Stromal cell of bone marrow (primary cell): ENCODE measurements around the gene ASB11.

Experiments
- DNase-seq: peaks from one replicate; pipeline ENCODE4 v3.0.0-alpha.2; 2012; ENCODE audit warnings: low read depth

The ASB11 gene

DNA sequence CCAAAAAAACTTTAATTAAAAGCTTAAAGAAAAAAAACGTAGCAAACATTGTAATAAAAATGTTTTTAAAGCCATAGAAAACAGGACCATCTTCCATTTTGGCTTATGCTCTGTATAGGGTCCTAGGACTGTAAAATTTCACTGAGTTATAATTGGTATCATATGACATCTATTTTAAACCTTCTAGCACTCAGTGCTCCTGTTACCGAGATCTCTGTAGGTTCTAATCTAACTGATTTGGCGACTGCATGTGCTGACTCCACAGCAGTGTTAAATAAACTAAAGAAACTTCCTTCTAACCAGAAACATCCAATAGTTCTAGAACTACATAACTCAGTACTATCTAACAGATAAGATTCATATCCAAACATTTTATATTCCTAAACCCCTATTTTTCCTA, at the start of gene ASB11:
Gene ASB11, minus strand, starts transcription at position 132 of the 400 bp plus-strand sequence. Its CDS starts 35 bp downstream, at position 97.
- DNase-seq = no peak

GRCh38 chrX:15359701-15360100, 44.3 kb upstream of the ASB11 start:
- DNase-seq = peak; percentile 54

GRCh38 chrX:15358533-15358932, 43.1 kb upstream of the ASB11 start:
- no peak for DNase-seq

DNA sequence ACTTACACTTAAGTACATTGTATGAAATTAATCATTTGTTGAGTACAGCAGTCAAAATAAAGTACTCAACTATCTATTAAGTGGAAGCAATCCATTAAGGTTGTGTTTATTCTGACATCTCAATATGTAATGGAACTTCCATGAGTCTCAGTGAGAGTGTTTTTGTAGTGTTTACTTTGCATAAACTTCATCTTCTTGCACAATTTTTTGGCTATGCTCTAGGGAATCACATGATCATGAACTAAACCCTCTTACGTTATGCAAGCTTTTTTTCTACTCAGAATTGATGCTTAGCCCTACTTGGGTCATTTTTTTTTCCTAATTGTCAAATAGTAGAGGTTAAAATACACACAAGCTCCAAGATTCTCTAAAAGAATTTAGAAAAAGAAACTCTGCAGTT, 41.0 kb upstream of the ASB11 start:
- DNase-seq = peak; percentile 80

DNA sequence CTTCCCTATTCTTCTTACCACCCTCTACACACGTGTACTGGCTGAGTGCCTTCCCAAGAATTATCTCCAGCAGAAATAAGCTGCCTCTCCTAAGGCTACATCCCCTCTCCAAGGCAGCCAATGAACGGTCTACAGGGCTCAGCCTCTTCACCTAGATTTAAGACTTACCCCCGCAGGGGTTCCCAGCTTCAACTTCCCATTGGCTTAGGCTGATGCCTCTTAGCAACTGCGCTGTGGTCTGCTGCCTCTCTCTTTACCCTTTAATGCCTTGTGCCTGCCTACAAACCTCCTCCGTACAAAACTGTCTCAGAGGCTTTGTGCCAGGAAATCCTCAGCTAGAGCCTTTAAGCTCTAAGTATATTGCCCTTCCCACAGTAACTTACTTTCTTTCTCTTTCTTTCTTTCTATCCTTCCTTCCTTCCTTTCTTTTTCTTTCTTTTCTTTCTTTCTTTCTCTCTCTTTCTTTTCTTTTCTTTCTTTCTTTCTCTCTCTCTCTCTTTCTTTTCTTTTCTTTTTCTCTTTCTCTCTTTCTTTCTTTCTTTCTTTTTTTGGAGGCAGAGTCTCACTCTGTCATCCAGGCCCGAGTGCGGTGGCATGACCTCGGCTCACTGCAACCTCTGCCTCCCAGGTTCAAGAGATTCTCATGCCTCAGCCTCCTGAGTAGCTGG, 35.0 kb upstream of the ASB11 start:
- DNase-seq = no peak

DNA sequence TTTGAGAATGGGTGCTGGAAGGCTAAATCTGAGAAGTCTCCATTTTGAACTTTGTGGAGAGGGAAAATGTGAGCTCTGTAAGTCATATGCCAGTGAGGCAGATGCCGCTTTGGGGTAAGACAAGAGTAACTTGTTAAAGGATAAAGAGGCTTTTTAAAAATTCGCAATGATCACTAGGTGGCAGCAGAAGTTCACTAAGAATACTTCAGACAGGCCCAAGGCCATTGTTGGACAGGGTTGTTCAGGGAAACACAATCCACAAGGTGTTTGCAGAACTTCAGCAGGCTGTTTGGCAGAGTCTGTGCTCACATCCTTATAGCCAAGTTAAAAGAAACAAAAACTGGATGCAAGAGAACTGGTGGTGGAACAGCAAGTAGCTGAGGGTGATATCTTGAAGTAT, 33.6 kb upstream of the ASB11 start:
- peak; percentile 39 for DNase-seq

GRCh38 chrX:15345976-15346375, 30.5 kb upstream of the ASB11 start:
- DNase-seq = no peak

DNA sequence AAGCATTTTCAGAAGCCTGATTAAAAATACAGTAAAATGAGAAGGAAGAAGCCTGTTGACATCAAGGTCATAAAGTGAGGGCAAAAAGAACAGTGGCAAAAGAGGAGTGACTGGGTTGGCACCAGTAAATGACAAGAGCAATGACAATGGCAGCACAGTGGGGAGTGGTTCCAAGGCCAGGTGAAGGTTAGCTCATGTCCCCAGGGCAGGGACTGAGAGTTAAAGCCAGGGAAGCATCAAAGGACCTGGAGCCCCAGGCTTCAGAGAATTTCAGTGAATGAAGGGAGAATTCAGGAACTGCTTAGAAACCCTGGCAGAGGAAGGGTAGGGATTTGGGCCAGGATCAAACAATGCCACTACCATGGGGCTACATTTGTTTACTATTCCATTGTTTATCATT, 28.7 kb upstream of the ASB11 start:
- DNase-seq = no peak

DNA sequence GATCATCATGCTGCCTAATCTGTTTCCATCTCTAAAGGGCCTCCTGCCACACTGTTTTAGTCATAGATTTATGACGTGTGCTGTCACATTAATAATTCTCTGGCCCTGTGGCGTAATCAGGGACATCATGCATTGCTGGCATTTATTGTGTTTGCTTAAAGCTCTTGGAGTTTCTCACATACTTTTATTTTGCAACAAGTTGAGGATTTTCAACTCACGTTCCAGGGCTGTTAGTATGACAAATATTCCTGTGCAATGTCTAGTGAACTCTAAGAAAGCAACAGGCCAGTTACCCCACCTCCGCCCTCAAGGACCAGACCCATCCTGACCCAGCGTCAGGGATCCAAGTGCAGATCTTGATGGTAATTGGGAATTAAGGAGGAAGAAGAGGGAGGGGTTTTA, 27.6 kb upstream of the ASB11 start:
- peak; percentile 28 for DNase-seq

- no peak for DNase-seq
Observed at GRCh38 chrX:15340867-15341266, 25.4 kb upstream of the ASB11 start.

GRCh38 chrX:15336023-15336413, 20.6 kb upstream of the ASB11 start:
- DNase-seq = peak; percentile 34

DNA sequence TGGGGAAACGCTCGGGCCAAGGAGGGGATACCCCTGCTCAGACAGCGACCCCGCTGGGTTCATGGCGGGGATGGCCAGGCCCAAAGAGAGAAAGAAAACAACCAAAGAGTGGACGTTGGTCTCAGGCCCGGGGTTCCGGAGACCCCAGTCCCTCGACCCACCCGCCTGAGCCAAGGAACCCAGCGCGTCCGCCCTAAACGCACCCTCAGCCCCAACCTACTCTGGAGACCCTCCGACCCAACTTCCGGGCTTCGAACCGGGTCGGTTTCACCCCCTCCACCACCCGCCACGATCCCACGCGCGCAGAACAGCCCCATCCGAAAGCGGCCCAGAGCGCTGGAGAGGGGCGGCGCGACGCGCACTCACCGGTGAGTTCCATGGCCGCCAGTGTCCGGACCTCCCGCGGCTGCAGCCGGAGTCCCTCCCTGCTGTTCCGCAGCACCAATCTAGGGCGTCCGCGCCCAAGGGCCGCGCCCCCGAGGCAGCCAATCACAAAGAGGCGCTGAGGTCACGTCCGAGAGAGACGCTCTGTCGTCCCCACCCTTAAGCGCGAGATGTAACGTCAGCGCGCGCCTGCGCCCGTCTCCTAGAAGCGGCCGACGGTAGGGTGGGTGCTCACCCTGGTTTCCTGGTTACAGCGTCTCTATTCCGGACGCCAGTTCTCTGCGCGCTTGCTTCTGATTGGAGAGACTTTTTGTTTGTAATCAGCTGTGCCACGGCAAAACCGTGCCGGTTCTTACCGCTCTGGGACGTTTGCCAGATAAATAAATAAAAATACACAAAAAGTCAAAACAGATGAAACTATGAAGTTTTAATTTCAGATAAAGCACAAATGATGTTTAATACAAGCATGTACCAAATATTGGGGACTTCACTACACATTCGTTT, 19.9 kb upstream of the ASB11 start, which contains the start of gene PIGA:
Gene PIGA, minus strand, starts transcription at position 389 of the 888 bp plus-strand sequence. CDS start 3,593 bp downstream, outside the sequence.
- peak; percentile 94 for DNase-seq

GRCh38 chrX:15334561-15334960, 19.1 kb upstream of the ASB11 start:
- DNase-seq = no peak

- DNase-seq = no peak
Observed at GRCh38 chrX:15328821-15329220, 13.4 kb upstream of the ASB11 start.

DNA sequence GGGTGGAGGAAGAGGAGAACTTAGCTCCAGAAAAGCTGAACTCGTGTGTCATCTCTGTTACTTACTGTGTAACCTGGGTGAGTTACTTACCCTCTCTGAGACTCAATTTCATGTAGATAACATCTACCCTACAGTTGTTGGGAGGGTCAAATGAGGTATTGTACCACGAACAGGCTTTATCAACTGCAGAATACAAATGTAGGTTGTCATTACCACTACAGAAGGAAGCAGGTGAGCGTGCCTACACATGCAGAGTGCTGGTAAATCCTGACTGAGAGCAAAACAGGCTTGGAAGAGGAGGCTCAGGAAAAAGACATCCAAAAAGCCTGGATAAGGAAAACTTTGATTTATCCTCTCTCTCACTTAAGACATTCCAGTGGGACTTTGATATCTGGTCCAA, 12.7 kb upstream of the ASB11 start:
- DNase-seq = no peak

DNA sequence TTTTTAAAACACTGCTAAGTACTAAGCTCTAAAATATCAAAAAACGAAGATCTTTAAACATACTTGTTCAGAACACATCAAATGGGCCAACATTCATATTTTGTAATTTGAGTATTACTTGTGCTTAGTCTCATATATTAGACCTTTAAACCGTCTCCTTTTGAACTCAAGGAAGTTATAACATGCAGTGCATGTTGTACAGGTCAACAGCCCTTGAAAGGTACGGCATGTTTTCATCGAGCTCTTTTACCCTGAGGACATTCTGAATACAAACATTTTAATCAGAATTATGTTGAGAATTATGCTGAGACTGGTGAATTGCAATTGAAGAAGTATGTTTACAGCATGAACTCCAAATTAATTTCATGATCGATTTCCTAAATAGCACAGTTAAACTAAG, 7.0 kb upstream of the ASB11 start:
- DNase-seq = no peak

DNA sequence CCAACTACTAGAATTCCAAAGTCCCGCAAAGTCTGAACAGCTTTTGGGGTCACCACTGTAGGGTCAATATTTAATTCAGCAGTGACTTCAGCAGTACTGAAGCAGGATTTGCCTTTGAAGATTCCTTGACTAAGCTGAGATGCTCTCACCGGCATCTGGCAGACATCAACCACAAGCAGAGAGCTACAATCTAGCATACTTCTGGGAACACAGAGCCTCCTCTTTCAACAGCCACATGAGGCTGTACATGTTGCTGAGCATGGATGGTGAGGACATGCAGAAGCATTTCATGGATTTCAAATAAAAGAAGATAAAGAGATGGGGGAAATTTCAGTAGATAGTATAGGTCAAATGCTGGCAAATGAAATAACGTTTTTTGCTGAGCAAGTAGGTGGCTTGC, 6.6 kb upstream of the ASB11 start:
- no peak for DNase-seq

GRCh38 chrX:15321447-15321846, 6.0 kb upstream of the ASB11 start:
- DNase-seq = no peak

DNA sequence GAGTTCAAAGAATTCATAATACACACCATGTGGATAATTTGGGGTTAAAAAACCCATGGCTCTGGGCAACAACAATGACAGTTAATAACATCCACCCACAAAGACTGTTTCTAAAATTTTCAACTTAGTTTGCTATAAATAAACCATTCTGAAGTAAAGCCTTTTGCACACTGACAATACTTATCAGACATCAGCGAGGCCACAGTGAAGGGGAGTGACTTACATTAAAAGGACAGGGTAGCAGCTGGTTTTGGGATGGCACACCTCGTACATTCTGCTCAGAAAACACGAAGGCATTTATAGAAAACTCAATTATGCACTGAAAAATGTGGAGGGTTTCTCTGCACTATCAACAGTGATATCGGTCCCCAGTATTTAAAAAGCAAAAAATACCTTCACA, 4.9 kb upstream of the ASB11 start:
- DNase-seq = no peak

DNA sequence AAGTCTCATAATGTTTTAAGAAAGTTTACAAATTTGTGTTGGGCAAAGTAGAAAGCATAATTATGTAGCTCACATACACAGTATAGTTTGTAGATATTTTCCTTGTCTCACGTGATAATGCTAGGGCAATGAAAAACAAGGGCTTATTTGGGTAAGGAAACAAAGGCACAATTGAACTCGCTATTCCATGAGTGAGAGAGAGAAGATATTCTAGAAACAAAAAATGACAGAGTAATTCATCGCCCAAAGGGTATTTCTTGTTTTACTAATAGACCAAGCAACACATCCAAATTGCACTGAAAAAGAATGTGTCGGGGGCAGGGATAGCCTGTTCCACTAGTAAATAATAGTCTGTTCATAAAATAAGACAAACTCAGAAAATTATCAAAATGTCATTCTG, 3.6 kb upstream of the ASB11 start:
- DNase-seq = no peak

DNA sequence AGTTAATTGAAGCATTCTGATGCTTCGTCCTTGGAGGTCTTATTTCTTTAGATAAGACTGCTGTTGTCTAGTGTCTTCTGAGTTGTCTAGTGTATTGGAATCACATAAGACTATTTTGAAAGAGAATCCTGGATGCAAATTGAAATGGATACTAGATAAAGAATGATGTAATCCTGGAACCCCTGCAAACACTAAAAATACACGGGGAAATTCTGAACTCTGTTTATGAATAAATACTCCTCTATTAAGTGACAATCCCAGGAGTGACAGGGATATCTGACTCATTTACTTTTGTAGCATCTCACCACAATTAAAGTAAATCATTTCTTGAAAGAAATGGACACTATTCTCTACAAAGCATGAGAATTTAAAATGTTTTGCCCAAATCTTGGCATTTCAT, 968 bp downstream of the ASB11 start:
- DNase-seq = no peak

- no peak for DNase-seq
Observed at GRCh38 chrX:15311119-15311518, 4.3 kb downstream of the ASB11 start.

DNA sequence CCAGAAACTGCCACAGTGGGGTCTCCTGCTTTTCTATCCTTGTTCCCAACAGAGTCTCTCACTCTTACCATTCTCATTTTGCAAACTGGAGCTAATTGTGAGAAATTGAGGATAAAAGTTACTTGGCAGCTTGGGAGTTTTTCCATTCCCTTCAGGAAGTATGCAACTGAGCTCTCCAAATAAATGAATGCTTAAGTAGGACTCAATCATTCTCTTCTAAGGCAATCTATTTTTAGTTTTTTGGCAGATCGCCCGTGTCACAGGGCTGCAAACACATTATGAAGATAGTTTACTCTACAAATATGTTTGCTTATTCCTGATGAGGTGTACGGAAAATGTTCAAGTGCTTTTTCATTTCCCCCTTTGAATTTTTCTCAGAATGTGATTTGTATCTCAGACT, 5.3 kb downstream of the ASB11 start:
- DNase-seq = no peak
